Activated naive CD4-positive, alpha-beta T cell treated with Interleukin-2 at 50 U/mL for 16 hours (primary cell): Measurements from ENCODE around the gene ATCAY.
"Not testable (repeated sequence)": the region's sequence is repeated elsewhere in the genome, so short reads cannot be mapped to it uniquely, and the experiment has no call there.

Source experiments
- DNase-seq: peaks from one replicate; pipeline ENCODE4 v3.0.0-alpha.2; 2020

The ATCAY gene

DNA sequence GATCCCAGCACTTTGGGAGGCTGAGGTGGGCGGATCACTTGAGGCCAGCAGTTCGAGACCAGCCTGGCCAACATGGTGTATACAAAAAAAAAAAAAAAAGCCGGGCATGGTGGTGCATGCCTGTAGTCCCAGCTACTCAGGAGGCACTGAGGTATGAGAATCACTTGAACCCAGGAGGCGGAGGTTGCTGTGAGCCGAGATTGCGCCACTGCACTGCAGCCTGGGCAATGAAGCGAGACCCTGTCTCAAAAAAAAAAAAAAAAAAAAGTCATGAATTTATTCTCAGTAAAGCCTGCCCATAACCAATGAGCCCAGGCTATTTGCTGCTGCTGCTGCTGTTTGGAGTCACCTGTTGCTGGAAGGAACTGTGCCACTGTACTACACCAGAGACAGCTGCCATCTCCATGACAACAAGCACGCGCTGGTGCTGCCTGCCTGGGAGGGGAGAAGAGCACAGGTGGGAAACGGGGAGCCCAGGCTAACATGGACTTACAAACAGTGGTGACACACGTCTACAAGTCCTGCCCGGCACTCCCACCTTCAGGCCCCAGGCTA is 23.0 kb upstream of the ATCAY start:
- DNase-seq = no peak

DNA sequence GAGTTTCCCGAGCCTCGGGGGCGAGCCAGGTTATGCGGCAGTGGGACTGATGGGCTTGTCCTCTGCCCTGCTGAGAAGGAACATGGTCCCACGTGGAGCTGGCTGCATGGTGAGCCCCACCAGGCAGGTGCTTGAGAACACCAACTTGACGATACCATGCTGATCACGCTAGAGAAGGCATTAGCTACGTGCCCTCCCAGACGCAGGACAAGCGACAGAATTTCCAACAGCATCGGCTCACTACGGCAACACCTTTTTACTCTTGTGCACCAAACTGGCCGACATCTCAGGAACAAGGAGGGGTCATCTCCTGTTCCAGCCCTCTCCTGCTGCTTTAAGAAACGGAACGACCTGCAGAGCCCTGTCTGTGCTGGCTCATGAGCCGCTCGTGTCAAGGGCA is 20.0 kb upstream of the ATCAY start:
- no peak for DNase-seq

DNA sequence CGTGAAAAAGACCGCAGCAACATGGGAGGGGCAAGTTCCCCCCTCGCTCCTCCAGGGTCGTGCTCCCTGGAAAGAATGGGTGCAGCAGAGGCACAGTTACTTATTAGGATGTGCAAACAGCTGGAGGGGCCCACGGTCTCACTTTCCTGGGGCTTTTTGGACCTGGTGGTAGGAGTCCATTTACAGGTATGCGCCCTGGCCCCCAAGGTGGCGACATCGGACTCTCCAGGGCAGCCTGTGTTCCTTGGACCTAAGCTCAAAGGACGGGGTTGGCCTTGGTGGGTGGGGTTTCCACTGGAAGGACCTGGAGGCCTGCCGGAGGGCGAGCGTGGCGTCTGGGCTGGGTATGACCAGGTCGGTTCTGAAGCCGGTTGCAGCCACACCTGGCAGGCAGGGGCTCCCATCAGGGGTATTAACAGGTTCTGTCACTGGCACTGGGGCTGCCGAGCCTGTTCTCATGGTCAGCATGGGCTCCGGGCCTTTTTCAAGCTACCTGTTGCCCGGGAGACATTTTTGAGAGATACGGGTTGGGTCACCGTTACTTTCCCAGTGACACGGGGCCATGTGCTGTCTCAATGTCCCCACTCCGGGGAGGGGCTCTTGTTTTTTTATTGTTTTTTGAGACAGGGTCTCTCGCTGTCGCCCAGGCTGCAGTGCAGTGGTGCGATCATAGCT is 17.5 kb upstream of the ATCAY start:
- no peak for DNase-seq

DNA sequence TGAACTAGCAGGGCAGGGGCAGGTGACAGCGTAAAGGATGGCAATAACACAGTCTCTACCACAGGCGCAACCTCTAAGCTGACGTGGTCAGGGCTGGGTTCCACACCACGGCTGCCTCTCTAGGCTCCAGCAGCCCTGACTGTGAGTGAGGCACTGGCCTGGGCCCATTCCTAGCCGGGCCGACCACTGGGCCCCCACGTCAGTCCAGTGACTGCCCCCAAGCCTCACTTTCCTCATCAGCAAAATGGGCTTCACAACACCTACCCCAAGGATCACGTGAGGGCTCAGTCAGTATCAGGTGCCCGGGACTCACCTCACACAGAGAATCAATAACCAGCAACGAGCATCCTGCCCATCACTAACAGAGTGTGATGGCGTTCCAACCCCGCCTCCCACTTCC is 16.8 kb upstream of the ATCAY start:
- no peak for DNase-seq

DNA sequence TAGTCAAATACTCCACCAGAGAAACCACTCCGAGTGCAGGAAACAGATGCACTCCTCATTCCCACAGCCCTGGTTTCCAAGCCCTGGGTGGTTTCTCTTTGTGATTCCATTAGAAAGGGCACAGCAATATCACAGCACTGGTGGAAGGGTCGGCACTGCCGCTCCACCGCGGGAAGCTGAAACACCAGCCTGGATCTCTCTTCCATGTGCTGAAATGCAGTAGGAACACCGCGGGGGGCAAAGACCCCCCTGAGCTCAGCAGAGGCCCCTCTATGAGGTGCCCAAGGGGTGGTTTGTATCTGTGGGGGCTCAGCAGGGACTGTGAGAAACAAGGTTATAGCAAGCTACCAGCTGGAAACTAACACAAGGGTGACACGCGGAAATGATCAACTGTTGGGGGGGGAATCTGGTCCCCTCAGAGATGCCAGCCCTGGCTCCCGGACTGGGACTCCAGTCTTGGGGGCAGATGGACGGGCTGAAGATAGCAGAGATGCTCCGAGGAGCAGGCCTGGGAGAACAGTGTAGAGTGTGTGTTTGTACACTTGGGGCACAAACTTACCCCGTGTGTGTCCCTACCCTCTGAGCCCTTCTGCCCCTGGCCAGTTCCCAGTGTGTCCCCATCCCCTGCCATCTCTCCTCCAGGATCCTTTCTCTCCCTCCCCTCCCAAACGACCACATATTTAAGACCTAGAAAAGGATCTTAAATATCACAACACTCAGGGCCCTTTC is 13.4 kb upstream of the ATCAY start:
- DNase-seq = no peak

DNA sequence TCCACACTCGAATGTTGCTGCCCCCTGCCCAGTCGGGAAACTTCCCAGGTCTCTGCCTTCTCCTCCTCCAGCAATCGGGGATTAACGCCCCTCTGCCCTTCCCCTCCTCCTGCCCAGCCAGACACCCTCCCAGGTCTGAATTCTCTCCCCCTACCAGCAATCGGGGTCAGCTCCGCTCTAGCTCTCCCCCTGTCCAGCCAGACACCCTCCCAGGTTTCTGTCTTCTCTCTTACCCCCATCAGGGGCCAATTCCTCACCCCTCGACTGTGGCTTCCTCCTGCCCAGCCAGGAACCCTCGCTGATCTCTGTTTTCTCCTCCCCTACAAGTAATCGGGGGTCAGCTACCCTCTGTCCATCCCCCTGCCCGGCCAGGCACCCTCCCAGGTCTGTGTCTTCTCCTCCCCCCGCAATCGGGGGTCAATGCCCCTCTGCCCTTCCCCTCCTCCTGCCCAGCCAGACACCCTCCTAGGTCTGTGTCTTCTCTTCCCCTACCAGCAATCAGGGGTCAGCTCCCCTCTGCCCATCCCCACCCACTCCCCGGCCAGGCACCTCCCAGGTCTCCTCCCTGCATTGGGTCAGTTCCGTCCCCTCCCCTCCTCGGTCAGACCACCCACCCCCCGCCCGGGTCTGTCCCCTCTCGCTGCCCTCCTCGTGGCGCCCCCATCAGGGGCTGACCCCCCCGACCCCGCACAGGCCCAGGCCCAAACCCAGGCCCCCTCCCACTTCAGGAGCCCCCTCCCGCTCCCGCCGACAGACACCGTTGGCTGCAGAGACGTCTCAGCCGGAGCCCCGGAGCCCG is 12.3 kb upstream of the ATCAY start:
- no peak for DNase-seq

DNA sequence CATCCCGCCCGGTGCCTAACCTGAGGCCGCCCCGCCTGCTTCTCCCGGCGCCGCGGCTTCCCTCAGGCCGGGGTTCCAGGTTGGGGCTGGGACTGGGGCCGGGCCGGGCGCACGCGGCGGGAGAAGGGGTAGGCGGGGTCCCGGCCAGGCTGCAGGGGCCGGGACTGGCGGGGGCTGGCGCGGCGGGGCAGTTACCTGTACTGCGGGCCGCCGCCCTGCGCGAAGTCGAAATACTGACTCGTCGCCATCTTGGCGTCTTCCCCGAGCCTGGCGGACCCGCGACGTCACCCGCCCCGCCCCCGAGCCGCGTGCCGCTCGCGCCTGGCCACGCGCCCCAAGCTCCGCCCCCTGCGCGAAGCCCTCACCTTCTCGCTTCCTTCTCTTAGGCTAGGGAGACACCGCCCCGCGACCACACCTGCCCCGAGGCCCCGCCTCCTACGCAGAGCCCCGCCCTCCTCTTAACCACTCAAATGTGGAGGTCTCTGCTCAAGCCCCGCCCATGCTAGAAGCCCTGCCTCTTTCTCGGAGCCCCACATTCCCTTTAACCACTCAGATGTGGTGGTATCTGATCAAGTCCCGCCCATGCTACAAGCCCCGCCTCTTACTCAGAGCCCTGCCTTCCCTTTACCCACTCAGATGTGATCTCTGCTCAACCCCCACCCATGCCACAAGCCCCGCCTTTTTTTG is 11.6 kb upstream of the ATCAY start, which contains the start of gene ZFR2:
Gene ZFR2, minus strand, starts transcription at position 269 of the 687 bp plus-strand sequence. Its CDS starts 21 bp downstream, at position 248.
- DNase-seq = peak; percentile 27

DNA sequence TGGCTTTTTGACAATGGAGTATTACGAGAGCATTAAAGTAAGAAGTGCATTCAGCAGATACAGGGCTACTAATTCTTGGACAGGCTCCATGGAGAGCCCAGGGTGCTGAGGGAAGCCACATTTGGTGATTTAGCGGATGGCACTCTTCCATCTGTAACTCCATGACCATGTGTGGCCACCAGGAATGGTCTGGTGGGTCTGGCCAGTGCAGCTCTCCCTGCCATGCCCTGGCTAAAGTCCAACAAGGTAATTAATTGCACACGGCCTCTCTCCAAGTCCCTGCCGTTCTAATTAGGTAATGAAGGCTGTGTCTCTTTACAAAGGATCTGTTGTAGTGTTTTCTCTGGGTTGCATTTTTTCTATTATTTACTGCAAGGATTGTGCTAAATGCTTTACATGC is 7.3 kb upstream of the ATCAY start:
- no peak for DNase-seq

DNA sequence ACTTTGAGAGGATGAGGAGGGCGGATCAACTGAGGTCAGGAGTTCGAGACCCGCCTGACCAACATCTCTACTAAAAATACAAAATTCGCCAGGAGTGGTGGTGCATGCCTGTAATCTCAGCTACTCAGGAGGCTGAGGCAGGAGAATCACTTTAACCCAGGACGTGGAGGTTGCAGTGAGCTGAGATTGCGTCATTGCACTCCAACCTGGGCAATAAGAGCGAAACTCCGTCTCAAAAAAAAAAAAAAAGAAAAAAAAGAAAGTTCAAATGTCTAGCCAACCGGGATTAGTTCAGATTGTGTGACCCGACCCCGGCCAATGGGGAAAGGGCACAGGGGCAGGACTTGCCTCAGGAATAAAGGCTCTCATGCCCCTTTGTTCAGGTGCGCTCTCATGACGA is 5.8 kb upstream of the ATCAY start:
- DNase-seq = not testable (repeated sequence)

DNA sequence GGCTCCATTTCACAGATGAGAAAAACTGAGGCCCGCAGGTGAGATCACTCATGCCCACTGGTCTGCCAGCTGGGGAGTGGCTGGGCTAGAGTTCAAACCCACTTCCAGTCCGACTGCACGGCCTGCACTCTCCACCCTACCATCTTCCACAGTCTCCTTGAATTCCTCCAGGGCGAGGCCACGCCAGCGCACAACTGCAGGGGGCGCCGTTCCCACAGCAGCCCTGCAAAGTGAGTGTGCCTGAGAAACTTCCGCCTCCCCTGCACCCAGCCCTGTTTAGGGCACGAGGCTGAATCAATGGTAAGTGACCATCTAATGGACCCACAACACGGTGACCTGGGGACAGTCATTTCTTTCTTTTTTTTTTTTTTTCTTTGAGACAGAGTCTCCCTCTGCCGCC is 829 bp upstream of the ATCAY start:
- no peak for DNase-seq

DNA sequence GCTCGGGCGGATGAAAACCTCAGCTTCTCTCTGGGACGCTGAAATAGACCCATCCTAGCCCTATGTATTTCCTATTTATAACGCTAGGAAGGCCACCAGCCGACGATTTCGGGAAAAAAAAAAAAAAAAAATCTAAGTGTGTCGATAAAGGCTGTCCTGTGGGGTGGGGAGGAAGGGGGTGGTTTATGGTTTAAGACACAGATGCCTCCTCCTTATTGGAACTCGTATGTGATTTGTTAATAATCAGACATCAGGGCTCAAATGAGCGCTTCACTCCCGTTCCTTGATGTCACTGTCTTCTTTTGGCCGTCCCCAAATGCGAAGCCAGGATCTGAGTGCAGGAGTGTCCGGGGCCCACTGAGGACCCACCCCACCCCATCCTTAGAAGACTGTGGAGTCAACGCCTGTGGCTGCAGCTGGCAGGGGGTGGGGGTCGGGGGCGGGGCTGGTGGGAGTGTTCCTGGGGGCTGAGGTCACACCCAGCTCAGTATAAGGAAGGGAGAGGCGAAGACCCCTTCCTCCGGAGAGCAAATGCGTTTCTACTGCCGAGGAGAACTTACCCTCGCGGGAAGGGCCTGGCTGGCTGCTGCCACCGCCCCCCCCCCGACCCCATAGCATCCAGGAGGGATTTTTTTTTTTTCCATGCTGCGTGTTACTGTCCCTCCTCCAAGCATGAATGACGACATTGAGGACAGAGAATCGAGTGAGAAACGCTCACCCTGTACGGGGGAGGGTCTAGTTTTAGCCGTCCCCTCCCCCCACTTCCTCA is 971 bp downstream of the ATCAY start:
- no peak for DNase-seq

DNA sequence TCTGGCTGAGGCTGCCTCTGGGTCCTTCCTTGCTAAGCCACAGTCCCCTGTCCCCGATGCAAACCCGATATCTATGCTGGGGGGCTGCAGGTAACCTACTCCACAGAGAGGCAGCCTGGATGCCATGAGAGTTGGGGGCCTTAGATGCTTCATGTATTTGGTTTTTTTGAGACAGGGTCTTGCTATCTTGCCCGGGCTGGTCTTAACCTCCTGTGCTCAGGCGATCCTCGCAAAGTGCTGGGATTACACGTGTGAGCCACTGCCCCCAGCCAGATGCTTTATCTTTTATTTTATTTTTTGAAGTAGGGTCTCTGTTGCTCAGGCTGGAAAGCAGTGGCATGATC is 1.5 kb downstream of the ATCAY start:
- no peak for DNase-seq

DNA sequence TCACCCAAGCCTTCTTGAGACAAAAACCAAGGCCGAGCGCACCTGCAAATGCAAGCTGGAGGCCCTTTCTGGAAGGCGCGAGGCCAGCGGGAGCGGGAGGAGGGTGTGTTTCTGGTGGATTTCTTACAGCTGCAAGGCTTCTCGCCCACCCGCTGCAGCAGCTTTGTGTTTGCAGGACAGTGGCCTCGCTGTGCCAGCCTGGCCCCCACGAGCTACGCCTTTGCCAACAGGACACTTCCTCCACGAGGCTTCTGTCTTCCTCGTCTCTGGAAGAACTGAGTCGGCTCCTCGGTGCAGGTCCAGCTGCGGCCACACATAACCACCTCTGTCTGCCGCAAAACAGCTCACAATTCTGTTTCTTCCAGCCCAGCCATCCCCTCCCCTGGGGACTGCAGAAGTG is 10.1 kb downstream of the ATCAY start:
- DNase-seq = no peak

DNA sequence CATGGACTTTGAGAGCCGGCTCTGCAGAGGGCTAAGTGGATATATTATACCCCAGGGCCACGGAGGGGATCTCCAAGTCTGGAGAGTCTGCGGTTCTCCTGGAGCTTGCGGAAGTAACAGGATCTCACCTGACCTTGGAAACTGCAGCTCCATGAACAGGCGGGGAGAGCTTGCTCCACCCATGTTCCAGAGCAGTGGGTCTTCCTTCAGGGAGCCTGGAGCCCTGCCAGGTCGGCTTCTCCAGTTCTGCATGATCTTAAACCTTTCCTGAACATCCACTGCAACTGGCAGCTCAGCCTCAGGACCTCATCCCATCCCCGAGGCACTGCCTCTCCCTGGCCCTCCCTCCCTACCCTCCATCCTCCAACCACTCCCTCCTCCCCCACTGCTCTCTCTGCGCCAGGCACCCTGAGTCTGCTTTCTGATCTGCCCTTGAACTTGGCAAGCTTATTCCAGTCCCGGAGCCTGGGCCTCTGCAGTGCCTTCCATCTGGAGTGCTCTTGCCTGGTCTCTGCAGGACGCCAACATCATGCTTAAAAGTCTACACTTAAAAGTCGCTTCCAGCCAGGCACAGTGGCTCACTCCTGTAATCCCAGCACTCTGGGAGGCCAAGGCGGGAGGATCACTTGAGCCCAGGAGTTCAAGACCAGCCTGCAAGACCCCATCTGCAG is 13.2 kb downstream of the ATCAY start:
- DNase-seq = no peak

DNA sequence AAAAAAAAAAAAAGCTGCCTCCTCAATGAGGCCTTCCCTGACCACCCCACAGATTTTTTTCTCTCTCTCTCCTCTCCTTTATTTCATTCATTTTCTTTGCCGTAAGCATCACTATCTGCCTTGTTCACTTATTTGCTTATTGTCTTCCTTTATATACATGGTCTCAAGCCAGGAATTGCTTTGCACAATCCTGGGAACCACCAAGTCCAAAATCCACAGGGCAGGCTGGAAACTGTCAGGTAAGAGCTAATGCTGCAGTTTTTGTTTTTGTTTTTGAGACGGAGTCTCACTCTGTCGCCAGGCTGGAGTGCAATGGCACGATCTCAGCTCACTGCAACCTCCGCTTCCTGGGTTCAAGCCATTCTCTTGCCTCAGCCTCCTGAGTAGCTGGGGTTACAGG is 14.5 kb downstream of the ATCAY start:
- not testable (repeated sequence) for DNase-seq

DNA sequence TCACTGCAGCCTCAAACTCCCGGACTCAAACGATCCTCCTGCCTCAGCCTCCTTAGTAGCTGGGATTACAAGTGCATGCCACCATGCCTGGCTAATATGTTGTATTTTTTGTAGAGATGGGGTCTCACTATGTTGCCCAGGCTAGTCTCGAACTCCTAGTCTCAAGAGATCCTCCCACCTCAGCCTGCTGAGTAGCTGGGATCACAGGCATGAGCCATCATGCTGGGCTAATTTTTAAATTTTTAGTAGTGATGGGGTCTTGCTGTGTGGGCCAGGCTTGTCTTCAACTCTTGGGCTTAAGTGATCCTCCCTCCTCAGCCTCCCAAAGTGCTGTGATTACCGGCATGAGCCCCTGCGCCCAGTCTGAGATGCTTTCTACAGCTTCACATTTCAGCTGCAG is 15.3 kb downstream of the ATCAY start:
- DNase-seq = no peak

DNA sequence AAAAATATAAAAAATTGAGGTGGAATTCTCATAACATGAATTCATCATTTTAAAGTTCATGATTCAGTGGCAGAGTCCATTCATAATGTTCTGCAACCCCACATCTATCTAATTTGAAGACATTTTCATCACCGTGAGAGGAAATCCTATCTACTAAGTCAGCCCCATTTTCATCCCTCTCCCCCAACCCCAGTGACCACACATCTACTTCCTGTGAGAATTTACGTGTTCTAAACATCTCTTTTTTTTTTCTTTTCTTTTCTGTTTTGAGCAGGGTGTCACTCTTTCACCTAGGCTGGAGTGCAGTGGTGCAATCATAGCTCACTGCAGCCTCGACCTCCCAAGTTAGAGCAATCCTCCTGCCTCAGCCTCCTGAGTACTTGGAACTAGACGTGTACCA is 17.5 kb downstream of the ATCAY start:
- no peak for DNase-seq

DNA sequence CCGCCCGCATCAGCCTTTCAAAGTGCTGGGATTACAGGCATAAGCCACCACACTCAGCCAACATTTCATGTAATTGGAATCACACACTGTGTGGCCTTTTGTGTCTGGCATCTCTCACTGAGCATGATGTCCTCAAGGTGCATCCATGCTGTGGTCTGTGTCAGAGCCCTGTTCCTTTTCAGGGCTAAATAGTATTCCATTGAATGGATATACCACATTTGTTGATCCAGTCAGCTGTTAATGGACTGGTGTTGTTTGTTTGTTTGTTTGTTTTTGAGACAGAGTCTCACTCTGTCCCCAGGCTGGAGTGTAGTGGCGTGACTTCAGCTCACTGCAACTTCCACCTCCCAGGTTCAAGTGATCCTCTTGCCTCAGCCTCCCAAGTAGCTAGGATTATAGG is 17.9 kb downstream of the ATCAY start:
- no peak for DNase-seq

DNA sequence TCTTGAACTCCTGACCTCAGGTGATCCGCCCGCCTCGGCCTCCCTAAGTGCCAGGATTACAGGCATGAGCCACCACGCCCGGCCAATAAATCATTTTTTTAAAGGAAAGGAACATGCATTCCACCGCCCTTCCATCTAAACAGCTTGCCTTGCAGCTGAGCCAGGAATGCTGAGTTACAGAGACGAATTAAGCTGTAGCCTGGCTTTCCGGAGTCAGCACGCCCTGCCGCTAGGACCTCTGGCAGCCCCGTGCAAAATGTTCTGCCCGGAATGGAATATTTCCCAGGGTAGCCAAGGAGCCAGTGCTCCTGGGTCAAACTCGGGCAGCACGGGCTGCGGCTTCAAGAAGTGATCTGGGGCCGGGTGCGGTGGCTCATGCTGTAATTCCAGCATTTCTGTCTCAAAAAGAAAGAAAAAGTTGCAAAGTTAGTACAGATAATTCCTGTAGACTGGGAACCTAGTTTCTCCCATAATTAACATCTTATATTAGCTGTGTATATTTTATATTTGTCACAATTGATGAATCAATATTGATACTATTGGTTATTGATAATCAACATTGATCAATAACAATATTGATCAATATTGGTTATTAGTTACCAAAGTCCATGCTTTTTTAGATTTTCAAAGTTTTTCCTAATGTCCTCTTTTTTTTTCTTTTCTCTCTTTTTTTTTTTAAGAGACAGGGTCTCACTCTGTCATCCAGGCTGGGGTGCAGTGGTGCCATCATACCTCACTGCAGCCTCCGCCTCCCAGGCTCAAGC is 19.2 kb downstream of the ATCAY start:
- DNase-seq = no peak

DNA sequence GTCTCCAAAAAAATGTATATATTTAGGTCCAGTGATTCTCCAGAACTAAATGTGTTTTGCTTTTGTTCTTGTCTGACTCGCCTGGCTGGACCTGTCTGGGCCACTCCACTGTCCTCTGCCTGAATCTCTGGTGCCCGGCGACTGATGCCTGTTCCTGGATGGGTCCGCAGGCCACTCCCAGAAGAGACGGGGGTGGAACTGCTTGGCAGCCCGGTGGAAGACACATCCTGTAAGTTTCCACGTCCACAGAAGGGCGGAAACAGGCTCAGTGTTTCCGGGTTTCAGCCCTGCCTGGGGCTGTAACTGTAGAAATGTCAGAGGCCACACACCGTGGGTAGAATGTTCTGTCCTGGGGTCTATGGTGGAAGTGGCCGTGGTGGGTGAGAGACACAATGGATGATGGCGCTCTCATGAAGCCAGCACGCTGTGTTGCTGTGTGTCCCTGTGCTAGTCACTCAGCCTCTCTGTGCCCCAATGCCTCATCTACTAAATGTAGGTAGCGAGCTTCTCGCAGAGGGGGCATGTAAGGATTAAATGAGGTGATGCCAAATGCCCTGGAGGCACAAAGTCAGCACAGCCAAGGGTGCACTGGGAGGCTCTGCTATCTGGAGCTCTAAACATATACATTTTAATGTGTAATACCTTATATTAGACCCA is 22.0 kb downstream of the ATCAY start:
- no peak for DNase-seq
